AG04449 (cell line): ENCODE measurements around the gene ISCA2.

Experiments used
- CTCF ChIA-PET: fragments of 350-600 bp; formaldehyde crosslinking; extraction: SDS; loops from one replicate; lab custom pipeline; 2021; ENCODE audit warnings: antibody characterized with exemption; lab: Yijun Ruan, JAX
- POLR2A ChIA-PET: fragments of 400-600, 350-600 bp; formaldehyde crosslinking; extraction: SDS; loops from one replicate; lab custom pipeline; 2020; ENCODE audit warnings: antibody characterized with exemption, inconsistent platforms; lab: Yijun Ruan, JAX
- DNase-seq: peaks from one replicate; pipeline ENCODE4 v3.0.0-alpha.2; 2010; ENCODE audit warnings: low read depth, low spot score
- H3K4me3 ChIP-seq: 2 replicates; pipeline ENCODE4 v1.5.1; 2011; ENCODE audit warnings: low read depth, mild to moderate bottlenecking, control low read depth, low read length
- TF ChIP-seq, protein P1 (sequence below): IDR thresholded peaks from one replicate; pipeline ENCODE4 v1.5.1; 2011; ENCODE audit warnings: mild to moderate bottlenecking, moderate library complexity, low read length, control low read depth, inconsistent platforms; ENCODE audit not compliant: insufficient read depth; ENCODE audit errors: missing control alignments

Gene ISCA2

DNA sequence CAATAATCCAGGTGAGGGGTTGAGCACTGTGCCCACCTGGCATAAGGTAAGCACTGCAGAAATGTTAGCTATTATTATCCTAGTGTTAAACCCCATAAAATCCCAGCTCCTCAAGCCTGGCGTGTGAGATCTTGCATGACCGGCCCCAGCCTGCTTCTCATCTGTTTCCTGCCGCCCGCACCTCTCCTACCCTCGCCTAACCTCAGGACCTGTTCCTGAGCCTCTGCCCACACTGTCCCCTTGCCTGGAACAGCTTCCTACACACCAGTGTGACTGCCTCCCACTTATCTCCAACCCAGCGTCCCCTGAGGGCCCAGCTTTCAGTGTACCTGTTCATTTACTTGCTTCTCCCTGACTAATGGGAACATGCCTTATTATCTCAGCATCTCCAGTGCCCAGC is 24.7 kb downstream of the ISCA2 start:
- POLR2A ChIA-PET: no interaction called here
- CTCF ChIA-PET: interaction anchor here (0.8 to 1.4 kb wide), 4 partner anchors 9 to 13 kb away, joined by 3 to 5 read pairs (median 4); no protein-coding TSS in a partner anchor
- TF ChIP-seq, protein P1, sequence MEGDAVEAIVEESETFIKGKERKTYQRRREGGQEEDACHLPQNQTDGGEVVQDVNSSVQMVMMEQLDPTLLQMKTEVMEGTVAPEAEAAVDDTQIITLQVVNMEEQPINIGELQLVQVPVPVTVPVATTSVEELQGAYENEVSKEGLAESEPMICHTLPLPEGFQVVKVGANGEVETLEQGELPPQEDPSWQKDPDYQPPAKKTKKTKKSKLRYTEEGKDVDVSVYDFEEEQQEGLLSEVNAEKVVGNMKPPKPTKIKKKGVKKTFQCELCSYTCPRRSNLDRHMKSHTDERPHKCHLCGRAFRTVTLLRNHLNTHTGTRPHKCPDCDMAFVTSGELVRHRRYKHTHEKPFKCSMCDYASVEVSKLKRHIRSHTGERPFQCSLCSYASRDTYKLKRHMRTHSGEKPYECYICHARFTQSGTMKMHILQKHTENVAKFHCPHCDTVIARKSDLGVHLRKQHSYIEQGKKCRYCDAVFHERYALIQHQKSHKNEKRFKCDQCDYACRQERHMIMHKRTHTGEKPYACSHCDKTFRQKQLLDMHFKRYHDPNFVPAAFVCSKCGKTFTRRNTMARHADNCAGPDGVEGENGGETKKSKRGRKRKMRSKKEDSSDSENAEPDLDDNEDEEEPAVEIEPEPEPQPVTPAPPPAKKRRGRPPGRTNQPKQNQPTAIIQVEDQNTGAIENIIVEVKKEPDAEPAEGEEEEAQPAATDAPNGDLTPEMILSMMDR: no peak

DNA sequence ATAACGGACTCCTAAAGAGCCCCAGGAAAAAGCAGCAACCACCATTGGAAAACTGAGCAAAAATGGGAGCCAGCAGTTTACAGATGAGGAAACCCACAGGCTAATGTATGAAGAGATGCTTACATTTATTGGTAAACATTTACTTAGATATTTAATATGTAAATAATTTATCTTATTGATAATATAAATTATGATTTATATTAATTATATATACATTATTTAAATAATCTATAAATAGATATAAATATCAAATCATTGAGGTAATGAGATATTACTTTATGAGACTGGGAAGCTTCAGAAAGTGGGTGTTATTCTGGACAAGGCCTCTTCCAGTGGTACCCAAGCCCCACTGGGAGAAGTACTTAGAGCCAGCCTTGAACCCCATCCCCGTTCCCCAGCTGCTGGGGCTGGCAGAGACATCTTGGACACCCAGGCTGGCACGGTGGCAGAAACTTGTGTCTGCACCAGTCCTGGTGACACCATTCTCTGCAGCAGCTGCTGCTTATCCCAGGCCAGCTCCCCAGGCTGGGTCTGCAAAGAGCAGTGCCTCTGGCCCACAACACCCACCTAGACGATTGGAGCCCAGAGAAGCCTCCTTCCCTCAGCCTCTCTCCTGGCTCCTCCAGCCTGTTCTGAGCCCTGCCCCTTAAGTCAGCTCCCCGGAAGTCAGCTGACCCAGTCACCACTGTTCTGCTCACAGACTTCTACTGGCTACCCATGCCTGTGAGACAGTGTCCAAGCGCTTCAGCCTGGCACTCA is 25.9 kb downstream of the ISCA2 start:
- TF ChIP-seq, protein P1: no peak
- ChIA-PET CTCF (interaction anchor here (1.0 to 1.4 kb wide), 3 partner anchors 11 to 19 kb away, joined by 3 read pairs; no protein-coding TSS in a partner anchor), POLR2A (no interaction called here)
- H3K4me3 ChIP-seq: no peak overlapping the region
- no peak for DNase-seq

More for the DNA sequence above, 24.7 kb downstream of the ISCA2 start:
- no peak for DNase-seq
- no peak overlapping the region for H3K4me3 ChIP-seq

DNA sequence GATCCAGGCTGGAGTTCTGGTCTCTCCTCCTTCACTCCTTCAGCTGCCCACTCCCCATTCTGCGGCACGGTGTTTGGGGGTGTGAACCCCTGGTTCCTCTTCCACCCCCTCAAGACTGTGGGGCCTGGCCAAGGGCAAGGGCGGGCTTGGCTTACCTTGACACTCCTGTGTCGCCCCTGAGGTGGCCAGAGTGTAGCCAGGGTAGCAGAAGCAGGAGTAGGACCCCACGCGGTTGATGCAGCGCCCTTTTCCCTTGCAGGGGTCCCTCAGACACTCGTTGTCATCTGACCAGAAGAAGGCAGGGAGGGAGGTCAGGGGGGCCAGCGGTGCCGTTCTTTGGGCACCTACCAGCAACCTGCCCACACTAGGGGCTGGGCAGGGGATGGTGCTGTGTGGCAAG is 28.2 kb downstream of the ISCA2 start:
- POLR2A ChIA-PET: no interaction called here
- CTCF ChIA-PET: no interaction called here
- TF ChIP-seq, protein P1: no peak
- DNase-seq: no peak
- H3K4me3 ChIP-seq: no peak overlapping the region

DNA sequence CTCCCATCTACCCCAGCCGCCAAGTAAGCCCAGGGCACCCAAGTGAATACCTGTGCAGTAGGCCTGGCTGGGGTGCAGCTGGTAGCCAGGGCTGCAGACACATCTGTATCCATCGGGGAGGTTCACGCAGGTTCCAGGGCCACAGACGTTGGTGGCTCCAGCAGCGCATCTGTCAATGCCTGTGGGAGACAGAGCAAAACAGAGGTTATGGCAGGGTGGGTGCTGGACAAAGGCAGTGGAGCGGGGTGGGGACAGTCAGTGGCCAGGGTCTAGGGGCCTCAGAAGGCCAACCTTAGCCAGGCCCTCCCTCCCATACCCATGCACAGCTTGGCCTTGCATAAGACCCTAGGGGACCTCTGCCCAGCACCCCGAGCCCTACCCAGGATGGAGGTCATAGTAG is 29.2 kb downstream of the ISCA2 start:
- H3K4me3 ChIP-seq: no peak overlapping the region
- ChIA-PET POLR2A (no interaction called here), CTCF (no interaction called here)
- TF ChIP-seq, protein P1: no peak
- DNase-seq: no peak

- DNase-seq: no peak
- no peak overlapping the region for H3K4me3 ChIP-seq
- TF ChIP-seq, protein P1: no peak
- ChIA-PET POLR2A (no interaction called here), CTCF (no interaction called here)
These were observed 30.7 kb downstream of the ISCA2 start for GRCh38 chr14:74524076-74524811.

- DNase-seq: no peak
- CTCF ChIA-PET: no interaction called here
- POLR2A ChIA-PET: no interaction called here
- TF ChIP-seq, protein P1: no peak
- H3K4me3 ChIP-seq: no peak overlapping the region
These were observed 31.2 kb downstream of the ISCA2 start for GRCh38 chr14:74524812-74525135.
